ENCODE results near the gene TBC1D8.

TBC1D8 gene

GRCh38 chr2:101111262-101111838 is 39.8 kb downstream of the TBC1D8 start:
- DNase-seq: no peak

DNA sequence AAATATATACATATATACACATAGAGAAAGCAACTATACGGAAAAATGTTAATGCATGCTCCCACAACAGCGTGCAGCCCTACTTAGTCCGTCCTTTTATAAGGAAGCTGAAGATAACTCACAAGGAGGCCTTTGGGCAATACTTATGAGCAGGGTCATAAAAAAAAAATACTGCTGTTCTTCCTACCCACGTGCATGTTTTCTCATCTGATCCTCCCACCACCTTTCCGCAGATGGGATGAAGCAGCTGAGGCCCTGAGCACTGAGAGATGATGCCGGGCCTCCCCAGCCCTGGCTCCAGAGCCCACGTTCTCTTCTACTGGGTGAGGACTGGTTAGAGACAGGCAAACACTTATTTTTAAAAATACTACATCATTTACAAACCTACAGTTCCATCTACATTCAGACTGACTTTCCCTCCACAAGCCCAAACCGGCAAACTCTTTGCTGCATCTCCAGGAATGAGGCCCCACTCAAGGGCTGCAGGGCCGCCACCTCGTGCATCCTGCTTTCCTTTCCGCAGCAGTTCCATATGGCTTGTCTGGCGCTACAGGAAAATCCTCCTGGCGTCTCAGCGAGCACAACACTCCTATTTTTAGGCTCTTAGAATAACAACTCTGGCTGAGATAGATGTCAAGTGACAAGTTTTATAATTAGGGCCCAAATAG is 41.6 kb downstream of the TBC1D8 start:
- no peak for DNase-seq

DNA sequence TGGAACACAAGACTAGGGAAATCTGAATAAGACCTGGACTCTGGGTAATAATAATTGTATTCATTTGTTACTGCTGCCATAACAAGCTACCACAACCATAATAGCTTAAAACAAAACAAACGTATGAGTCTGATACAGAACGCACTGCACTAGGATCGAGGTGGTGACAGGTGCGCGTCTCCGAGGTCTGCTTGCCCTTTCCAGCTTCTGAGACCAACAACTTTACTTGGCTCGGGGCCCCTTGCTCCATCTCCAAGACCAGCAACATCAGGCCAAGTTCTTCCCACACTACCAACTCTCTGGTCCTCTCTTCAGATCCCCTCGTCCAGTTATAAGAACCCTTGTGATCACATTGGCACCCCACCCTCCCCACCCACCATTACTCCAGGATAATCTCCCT is 42.8 kb downstream of the TBC1D8 start:
- no peak for DNase-seq

DNA sequence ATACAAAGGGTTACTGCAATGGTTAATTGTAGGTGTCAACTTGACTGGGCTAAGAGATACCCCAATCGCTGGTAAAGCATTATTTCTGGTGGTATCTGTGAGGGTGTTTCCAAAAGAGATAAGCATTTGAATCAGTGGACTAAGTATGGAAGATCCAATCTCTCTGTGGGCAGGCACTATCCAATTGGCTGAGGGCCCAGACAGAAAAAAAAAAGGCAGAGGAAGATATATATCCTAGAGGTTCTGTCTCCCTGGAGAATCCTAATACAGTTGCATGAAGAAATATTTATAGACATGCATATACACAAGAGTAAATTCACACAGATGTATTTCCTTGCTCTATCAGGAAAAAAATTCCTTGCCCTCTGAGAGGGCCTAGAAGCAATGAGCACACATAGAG is 43.9 kb downstream of the TBC1D8 start:
- DNase-seq: no peak

DNA sequence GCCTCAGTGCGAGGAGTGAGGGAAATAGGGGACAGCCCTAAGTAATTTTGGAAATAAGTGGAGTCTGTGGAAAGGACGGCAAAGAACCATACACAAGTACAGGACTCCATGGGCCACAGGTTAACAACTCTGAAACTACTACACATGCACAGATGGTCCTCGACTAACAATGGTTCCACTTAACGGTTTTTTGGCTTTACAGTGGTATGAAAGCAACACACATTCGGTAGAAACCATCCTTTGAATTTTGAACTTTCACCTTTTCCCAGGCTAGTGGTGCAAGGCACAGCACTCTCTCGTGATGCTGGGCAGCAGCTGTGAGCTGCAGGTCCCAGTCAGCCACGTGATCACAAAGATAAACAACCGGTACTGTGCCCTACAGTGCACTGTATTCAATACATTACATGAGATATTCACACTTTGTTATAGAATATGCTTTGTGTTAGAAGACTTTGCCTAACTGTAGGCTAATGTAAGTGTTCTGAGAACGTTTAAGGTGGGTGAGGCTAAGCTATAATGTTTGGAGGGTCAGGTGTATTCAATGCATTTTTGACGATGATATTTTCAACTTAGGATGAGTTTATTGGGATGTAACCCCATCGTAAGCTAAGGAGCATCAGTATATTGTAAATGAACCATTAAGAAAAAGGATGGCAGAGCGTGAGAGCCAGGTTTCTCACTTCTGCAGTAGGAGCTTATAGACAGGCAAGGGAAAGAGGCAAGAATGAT is 44.6 kb downstream of the TBC1D8 start:
- no peak for DNase-seq

DNA sequence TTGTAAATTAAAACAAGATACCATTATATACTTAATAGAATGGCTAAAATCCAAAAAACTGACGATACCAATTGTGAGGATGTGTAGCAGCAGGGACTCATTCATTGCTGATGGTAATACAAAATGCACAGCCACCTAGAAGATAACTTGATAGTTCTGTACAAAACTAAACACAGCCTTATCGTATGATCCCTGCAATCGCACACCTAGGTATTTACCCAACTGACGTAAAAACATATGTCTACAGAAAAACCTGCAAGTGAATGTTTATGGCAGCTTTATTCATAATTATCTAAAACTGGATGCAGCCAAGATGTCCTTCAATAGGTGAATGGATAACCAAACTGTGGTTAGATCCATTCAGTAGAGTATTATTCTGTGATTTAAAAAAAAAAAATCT is 45.5 kb downstream of the TBC1D8 start:
- DNase-seq: no peak

GRCh38 chr2:101097638-101098037 is 53.5 kb downstream of the TBC1D8 start:
- DNase-seq: no peak

DNA sequence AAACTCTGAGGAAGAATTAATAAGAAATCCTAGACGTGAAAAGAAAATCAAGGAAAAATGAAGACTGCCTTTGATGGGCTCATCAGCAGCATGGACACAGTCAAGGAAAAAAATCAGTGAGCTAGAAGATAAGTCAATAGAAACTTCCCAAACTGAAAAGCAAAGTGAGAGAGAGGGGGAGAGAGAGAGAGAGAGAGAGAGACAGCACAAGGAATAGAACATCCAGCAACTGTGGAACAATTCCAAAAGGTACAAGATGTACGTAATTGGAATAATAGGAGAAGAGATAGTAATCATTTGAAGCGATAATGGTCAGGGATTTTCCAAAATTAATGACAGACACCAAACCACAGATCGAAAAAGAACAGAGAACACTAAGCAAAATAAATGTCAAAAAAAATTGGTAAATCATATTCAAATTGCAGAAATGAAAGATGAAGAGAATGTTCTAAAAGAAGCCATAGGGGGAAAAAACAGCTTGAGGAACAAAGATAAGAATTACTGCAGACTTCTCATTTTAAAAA is 54.5 kb downstream of the TBC1D8 start:
- no peak for DNase-seq

DNA sequence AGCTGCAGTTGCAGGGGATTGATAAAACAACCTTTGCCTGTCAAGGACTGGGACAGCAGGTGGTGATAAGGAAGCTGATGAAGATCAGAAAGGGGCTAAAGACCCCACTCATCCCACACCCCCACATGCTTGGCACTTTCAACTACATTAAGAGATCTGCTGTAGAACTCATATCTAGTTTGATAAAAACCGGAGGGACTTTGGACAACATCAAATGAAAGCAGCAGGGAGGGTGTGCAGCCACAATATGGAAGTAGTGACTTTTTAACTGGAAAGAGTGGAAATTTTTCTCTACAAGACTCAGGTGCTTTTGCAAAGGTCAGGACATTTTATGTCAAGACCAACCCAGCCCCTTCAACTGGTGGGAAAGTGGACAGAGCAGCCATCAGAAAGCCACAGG is 56.8 kb downstream of the TBC1D8 start:
- DNase-seq: no peak

- no peak for DNase-seq
Observed at GRCh38 chr2:101089942-101090799, 61.0 kb downstream of the TBC1D8 start.

DNA sequence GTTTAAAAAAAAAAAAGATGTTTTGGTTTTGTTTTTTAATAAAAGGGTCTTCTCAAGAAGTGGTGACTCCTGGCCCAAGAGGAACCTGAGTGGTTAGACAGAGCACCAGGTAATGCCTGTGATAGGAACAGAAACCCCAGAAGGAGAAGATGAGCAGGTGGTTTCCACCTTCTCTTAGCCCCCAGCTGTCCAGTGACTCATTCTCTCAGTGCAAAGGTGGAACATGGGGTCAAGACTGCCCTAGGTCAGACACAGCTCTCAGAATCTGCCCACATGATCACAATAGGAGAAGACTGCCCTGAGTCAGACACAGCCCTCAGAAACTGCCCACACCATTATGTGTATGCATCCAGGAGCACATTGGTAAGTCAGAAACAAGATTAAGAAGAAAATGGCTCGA is 61.8 kb downstream of the TBC1D8 start:
- no peak for DNase-seq

GRCh38 chr2:101087638-101088037 is 63.5 kb downstream of the TBC1D8 start:
- no peak for DNase-seq

DNA sequence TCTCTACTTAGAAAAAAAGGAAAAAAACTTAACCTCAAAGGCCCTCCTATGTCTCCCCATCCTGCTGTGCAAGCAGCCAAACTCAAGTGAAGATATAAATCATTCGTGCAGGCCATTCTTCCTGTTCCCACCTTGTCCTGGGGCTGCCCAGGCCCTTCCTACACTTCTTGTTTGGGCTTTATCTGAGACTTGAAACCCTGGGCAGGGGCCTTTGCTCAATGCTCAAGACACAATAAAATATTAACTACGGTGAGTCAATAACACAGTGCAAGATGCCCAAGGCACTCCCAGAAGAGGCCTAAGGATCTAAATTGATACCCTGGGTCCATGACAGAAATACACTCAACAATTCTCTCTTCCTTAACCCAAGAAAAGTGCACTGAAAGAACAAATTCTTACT is 67.6 kb downstream of the TBC1D8 start:
- DNase-seq: no peak

- no peak for DNase-seq
Observed at GRCh38 chr2:101082998-101083397, 68.2 kb downstream of the TBC1D8 start.

DNA sequence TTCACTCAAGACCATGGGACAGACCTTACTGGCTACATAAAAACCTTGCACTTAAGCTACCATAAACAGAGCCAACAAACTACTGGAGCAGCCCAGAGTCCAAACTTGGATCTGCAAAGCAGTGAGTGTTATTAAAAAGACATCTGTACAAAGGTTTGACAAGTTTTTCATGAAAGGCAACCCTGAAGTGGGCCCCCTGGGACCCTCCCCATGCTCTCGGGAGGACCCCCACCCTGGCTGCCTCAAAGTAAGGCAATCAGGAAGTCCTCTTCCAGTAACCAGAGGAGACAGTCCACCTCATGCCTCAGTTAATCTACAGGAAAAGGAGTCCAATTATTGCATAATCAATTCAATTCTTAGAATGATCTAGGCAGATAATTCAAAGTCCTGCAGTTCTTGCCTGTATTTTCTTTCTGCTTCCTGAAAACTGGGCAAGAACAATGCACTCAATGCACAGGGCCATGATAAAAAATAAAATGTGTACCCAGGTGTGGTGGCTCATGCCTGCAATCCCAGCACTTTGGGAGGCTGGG is 69.7 kb downstream of the TBC1D8 start:
- no peak for DNase-seq

GRCh38 chr2:101080211-101081068 is 70.7 kb downstream of the TBC1D8 start:
- no peak for DNase-seq

DNA sequence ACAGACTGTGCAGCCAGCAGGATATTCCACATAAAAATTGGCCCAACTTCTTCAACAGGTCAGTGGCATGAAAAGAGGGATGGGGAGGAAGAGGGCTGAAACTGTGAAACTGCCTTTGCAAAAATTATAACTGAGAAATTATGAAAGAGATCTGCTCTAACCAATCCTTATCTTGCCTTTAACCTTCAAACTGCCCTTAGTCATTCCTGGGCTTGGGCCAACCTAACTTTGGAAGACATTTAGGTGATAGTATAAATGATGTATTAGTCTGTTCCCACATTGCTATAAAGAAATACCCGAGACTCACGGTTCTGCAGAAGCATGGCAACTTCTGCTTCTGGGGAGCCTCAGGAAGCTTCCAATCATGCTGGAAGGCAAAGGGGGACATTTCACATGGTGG is 74.6 kb downstream of the TBC1D8 start:
- DNase-seq: no peak

DNA sequence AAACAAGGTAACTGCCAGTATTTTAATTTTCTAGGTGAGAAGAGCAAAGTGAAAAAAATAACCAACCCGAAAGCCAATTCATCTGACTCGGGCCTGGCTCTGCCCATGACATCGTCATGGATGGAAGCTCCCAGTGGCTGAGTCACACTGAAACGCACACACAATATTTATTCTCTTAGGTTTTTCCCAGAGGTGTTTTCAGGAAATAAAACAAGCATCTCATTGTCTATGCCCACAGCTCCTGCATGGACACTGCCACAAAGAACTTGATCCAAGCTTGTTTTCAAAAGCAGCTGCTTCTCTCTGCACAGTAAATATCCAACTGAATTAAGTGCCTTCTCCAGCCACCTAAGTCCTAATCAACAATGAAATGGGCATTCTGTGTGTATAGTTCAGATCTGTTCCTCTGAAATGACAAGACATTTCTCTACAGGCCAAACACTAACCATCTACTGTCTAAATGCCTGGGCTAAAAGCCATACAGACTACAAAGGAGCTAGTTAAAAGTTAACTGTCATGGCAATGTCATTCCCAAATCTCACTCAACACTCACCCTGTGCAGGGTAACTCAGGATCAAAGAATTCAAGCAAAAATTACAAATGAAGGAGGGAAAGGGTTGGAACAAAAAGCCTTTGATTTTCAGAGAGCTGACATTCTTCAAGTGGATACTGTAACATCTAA is 86.2 kb downstream of the TBC1D8 start:
- peak in 1 of 2 experiments; percentile 7 for DNase-seq

GRCh38 chr2:101064505-101064867 is 86.7 kb downstream of the TBC1D8 start:
- DNase-seq: no peak

DNA sequence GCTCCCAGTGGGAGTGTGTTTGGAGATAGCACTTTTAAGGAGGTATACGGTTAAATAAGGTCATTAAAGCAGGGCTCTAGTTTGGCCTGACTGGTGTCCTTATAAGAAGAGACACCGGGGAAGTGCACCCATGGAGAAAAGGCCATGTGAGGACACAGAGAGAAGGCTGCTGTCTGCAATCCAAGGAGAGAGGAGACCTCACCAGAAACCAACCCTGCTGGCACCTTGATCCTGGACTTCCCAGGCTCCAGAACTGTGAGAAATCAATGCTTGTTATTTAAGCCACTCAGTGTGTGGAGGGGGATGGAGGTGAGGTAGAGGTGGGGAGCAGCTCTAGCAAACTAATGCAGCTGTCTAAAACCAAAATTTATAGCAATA is 87.1 kb downstream of the TBC1D8 start:
- DNase-seq: no peak

GRCh38 chr2:101063352-101064124 is 87.6 kb downstream of the TBC1D8 start:
- DNase-seq: no peak
